IPS-NIHi7 (cell line): ENCODE measurements around the gene GFPT1.

Experiments used
- DNase-seq: peaks from one replicate; pipeline ENCODE4 v3.0.0; 2012; ENCODE audit warnings: mixed read lengths; ENCODE audit errors: extremely low spot score

The GFPT1 gene

GRCh38 chr2:69291004-69291650 lies 95.9 kb downstream of the GFPT1 start:
- no peak for DNase-seq

GRCh38 chr2:69288429-69288828 lies 98.6 kb downstream of the GFPT1 start:
- DNase-seq = no peak

- no peak for DNase-seq
Measured at GRCh38 chr2:69287544-69287943, 99.5 kb downstream of the GFPT1 start.

- no peak for DNase-seq
Measured at GRCh38 chr2:69285379-69285894, 101.6 kb downstream of the GFPT1 start.

- no peak for DNase-seq
Measured at GRCh38 chr2:69280796-69281412, 106.1 kb downstream of the GFPT1 start.

GRCh38 chr2:69279931-69280681 lies 106.9 kb downstream of the GFPT1 start:
- DNase-seq = peak; percentile 35

GRCh38 chr2:69279211-69279610 lies 107.8 kb downstream of the GFPT1 start:
- DNase-seq = no peak

- no peak for DNase-seq
Measured at GRCh38 chr2:69278366-69278765, 108.7 kb downstream of the GFPT1 start.

GRCh38 chr2:69275490-69275889 lies 111.5 kb downstream of the GFPT1 start:
- DNase-seq = no peak

GRCh38 chr2:69272803-69273471 lies 114.1 kb downstream of the GFPT1 start:
- DNase-seq = no peak

- no peak for DNase-seq
Measured at GRCh38 chr2:69271831-69272257, 115.2 kb downstream of the GFPT1 start.
